GM12878 (cell line): ENCODE data around the gene AQP9. TPM values are rescaled to one million over a fixed set of nuclear protein-coding genes. Genes with fewer than 3 reads are reported as not detected.

ENCODE experiments used
- ATAC-seq: fragments of 200-7000 bp; cut with Tn5 transposase; 3 replicates; pipeline ENCODE4 v1.9.1; 2020; ENCODE audit warnings: mild to moderate bottlenecking, moderate library complexity
- BruUV-seq: library from RNA; stranded (reverse); fragments of 400-500 nt; replicated peaks from 2 replicates; lab custom pipeline; 2021; lab: Mats Ljungman, UMichigan
- CTCF ChIA-PET: fragments of 300-600 bp; sonication (Branson Sonifier 250); formaldehyde crosslinking; extraction: SDS; loops from one replicate; lab custom pipeline; 2021; ENCODE audit warnings: inconsistent platforms; lab: Yijun Ruan, JAX
- POLR2A ChIA-PET: fragments of 350-600 bp; formaldehyde crosslinking; extraction: SDS; loops from one replicate; lab custom pipeline; 2021; ENCODE audit warnings: inconsistent platforms; lab: Charles Lee
- RAD21 ChIA-PET: fragments of 300-600 bp; sonication (Branson Sonifier 250); formaldehyde crosslinking; loops from one replicate; lab custom pipeline; 2023; ENCODE audit warnings: antibody characterized with exemption; ENCODE audit not compliant: unreplicated experiment; lab: Charles Lee
- SMC1A ChIA-PET: fragments of 300-600 bp; sonication (Branson Sonifier 250); formaldehyde crosslinking; loops from one replicate; lab custom pipeline; 2023; ENCODE audit not compliant: unreplicated experiment, uncharacterized antibody; lab: Charles Lee
- DNase-seq: peaks from one replicate; pipeline ENCODE4 v3.0.0-alpha.2; 2011; ENCODE audit warnings: low read depth, low spot score
- FAIRE-seq: peaks from 3 replicates; lab custom pipeline; 2011; peaks lifted over from hg19 to GRCh38; lab: Jason Lieb, UNC
- H2AFZ ChIP-seq: 2 replicates; pipeline ENCODE4 v1.6.0; 2011; ENCODE audit warnings: low read depth, low read length, control low read depth; ENCODE audit not compliant: control insufficient read depth
- H3K27ac ChIP-seq: 2 replicates; pipeline ENCODE4 v1.5.1; 2011; ENCODE audit warnings: control low read depth; ENCODE audit not compliant: control insufficient read depth, insufficient read depth
- H3K27me3 ChIP-seq, 2 experiments: replicated peaks in 1 of 2; 2 replicates each; pipeline versions ENCODE4 v1.6.0 to v1.6.1; 2011; ENCODE audit warnings: low read length in 1 of 2; ENCODE audit not compliant: control insufficient read depth in 2 of 2, insufficient read depth in 2 of 2
- H3K36me3 ChIP-seq, 2 experiments: 2 replicates each; pipeline ENCODE4 v1.5.1; 2011; ENCODE audit warnings: low read length in 1 of 2; ENCODE audit not compliant: control insufficient read depth in 2 of 2, insufficient read depth in 2 of 2
- H3K4me1 ChIP-seq: 2 replicates; pipeline ENCODE4 v1.6.1; 2011; ENCODE audit warnings: mild to moderate bottlenecking, low read length, moderate library complexity, mixed read lengths; ENCODE audit not compliant: control insufficient read depth, insufficient read depth
- H3K4me2 ChIP-seq: 2 replicates; pipeline ENCODE4 v1.6.0; 2011; ENCODE audit warnings: control low read depth; ENCODE audit not compliant: control insufficient read depth, insufficient read depth
- H3K4me3 ChIP-seq: fragments of 200-600 bp; sonication (generic); 2 replicates; pipeline ENCODE4 v1.5.1; 2016
- H3K79me2 ChIP-seq: 2 replicates; pipeline ENCODE4 v1.6.0; 2011; ENCODE audit warnings: low read length; ENCODE audit not compliant: control insufficient read depth, insufficient read depth
- H3K9ac ChIP-seq: 2 replicates; pipeline ENCODE4 v1.8.0; 2011; ENCODE audit warnings: low read length, control low read depth, mixed read lengths; ENCODE audit not compliant: control insufficient read depth, insufficient read depth
- H3K9me3 ChIP-seq: replicated peaks from 3 replicates; pipeline ENCODE4 v1.5.1; 2011; ENCODE audit warnings: mild to moderate bottlenecking, low read length; ENCODE audit not compliant: control insufficient read depth, insufficient read depth
- H4K20me1 ChIP-seq: 2 replicates; pipeline ENCODE4 v1.6.0; 2011; ENCODE audit not compliant: control insufficient read depth, insufficient read depth
- BACH1 ChIP-seq: fragments of 450-650 bp; IDR thresholded peaks from 2 replicates; pipeline ENCODE4 v1.6.1; 2017; ENCODE audit warnings: mild to moderate bottlenecking, borderline replicate concordance
- DPF2 ChIP-seq: fragments of 450-650 bp; IDR thresholded peaks from 2 replicates; pipeline ENCODE4 v1.6.1; 2017; ENCODE audit warnings: mild to moderate bottlenecking
- EED ChIP-seq: sonication (generic); IDR thresholded peaks from 2 replicates; pipeline ENCODE4 v1.6.1; 2016; ENCODE audit warnings: antibody characterized with exemption, low read depth
- FOXK2 ChIP-seq: fragments of 450-650 bp; IDR thresholded peaks from 2 replicates; pipeline ENCODE4 v1.6.1; 2017; ENCODE audit warnings: mild to moderate bottlenecking, moderate library complexity
- JUND ChIP-seq: IDR thresholded peaks from 2 replicates; pipeline ENCODE4 v1.6.1; 2012; ENCODE audit warnings: low read depth, mild to moderate bottlenecking, low read length, improper control_type of control experiment, moderate library complexity
- MXI1 ChIP-seq: fragments of 150-350 bp; IDR thresholded peaks from 2 replicates; pipeline ENCODE4 v1.6.1; 2011; ENCODE audit warnings: low read depth, mild to moderate bottlenecking, inconsistent platforms, low read length, improper control_type of control experiment
- RCOR1 ChIP-seq: conservative IDR thresholded peaks from 2 replicates; pipeline ENCODE4 v1.6.1; 2012; ENCODE audit warnings: low read depth, low read length, improper control_type of control experiment
- REST ChIP-seq: IDR thresholded peaks from 2 replicates; pipeline ENCODE4 v1.6.1; 2012; ENCODE audit warnings: mild to moderate bottlenecking, low read depth, low read length
- SMAD1 ChIP-seq: fragments of 450-650 bp; IDR thresholded peaks from 2 replicates; pipeline ENCODE4 v1.6.1; 2018; ENCODE audit warnings: mild to moderate bottlenecking, low read depth; ENCODE audit not compliant: partially characterized antibody
- SUPT20H ChIP-seq: IDR thresholded peaks from 2 replicates; pipeline ENCODE4 v1.6.1; 2011; ENCODE audit warnings: low read depth, mild to moderate bottlenecking, low read length, moderate library complexity, borderline replicate concordance; ENCODE audit not compliant: control insufficient read depth
- TCF12 ChIP-seq: IDR thresholded peaks from 2 replicates; pipeline ENCODE4 v1.6.1; 2011; ENCODE audit warnings: low read depth, mild to moderate bottlenecking, low read length
- TCF7 ChIP-seq: IDR thresholded peaks from 2 replicates; pipeline ENCODE4 v1.6.1; 2014; ENCODE audit warnings: antibody characterized with exemption, borderline replicate concordance
- WRNIP1 ChIP-seq: IDR thresholded peaks from 2 replicates; pipeline ENCODE4 v1.6.1; 2011; ENCODE audit warnings: low read depth, low read length, improper control_type of control experiment, borderline replicate concordance
- ZBED1 ChIP-seq: IDR thresholded peaks from 2 replicates; pipeline ENCODE4 v1.6.1; 2016; ENCODE audit warnings: borderline replicate concordance
- ZNF274 ChIP-seq: IDR thresholded peaks from one replicate; pipeline ENCODE4 v1.8.0; 2011; ENCODE audit not compliant: insufficient read length, insufficient read depth
- ZZZ3 ChIP-seq: IDR thresholded peaks from 2 replicates; pipeline ENCODE4 v1.6.1; 2011; ENCODE audit warnings: low read depth; ENCODE audit not compliant: control insufficient read depth, insufficient read length
- WGBS: methylation state at CpG from one replicate; pipeline ENCODE4 v1.1.6; 2016; ENCODE audit warnings: low lambda C conversion rate; ENCODE audit not compliant: insufficient replicate concordance, insufficient coverage; ENCODE audit errors: missing lambda C conversion rate; 5-methylcytosine and 5-hydroxymethylcytosine counted together
- in situ Hi-C: fragments of 300-500 bp; cut with MboI; formaldehyde crosslinking; loops from 9 replicates; pipeline ENCODE4 v1.14.3; 2018; ENCODE audit warnings: mixed read lengths
- intact Hi-C: fragments of 100-400 bp; cut with micrococcal nuclease; formaldehyde crosslinking; loops from one replicate; pipeline ENCODE4 v1.14.2; 2022; ENCODE audit not compliant: unreplicated experiment
- polyA plus RNA-seq, 11 experiments: library from polyadenylated mRNA; depleted of rRNA in 4 of 11; unstranded in 6 of 11; stranded (reverse) in 5 of 11; fragments of >200 nt; fragmentation: Nextera tagmentation in 4 of 11; fragmentation: Illumina TruSeq in 1 of 11; extraction: Ambion mirVana in 4 of 11; extraction: Trizol in 1 of 11; gene quantifications; 1 replicate in 1 of 11; 2 replicates in 10 of 11; pipeline versions ENCODE4 v1.2.1 to v1.2.3, GENCODE V29; 2011 to 2016; ENCODE audit warnings: inconsistent platforms in 2 of 11, missing spikeins in 2 of 11, low read depth in 1 of 11
- total RNA-seq, 4 experiments: library from RNA; depleted of rRNA in 3 of 4; stranded (reverse); fragments of >200 nt in 3 of 4; fragmentation: Illumina TruSeq in 1 of 4; extraction: Trizol in 1 of 4; gene quantifications; 2 replicates each; pipeline versions ENCODE4 v1.2.1 to v1.2.3, GENCODE V29; 2013 to 2021
- TF ChIP-seq, protein P1 (sequence below): fragments of 450-650 bp; IDR thresholded peaks from 2 replicates; pipeline ENCODE4 v1.6.1; 2016; ENCODE audit warnings: mild to moderate bottlenecking
- TF ChIP-seq, protein P2 (sequence below): fragments of 450-650 bp; IDR thresholded peaks from 2 replicates; pipeline ENCODE4 v1.6.1; 2016; ENCODE audit warnings: mild to moderate bottlenecking

Gene AQP9
- total and polyA plus RNA-seq, 10 of the 15 experiments (the other 5 are each of a cell fraction or from before 2014, with no cell fraction given), result 0.05 to 3.0 (median 0.22) TPM

DNA sequence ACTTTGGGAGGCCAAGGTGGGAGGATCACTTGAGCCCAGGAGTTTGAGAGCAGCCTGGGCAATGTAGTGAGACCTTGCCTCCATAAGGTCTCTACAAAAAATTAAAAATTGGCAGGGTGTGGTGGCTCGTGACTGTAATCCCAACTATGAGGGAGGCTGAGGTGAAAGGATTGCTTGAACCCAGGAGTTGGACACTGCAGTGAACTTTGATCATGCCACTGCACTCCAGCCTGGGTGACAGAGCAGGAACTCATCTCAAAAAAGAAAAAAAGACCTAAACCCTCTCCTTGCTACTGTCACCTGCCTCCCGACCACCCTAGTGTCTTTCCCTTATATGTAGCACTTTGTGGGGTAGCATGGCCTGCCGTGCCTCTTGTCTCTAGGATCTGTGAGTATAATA, 23.8 kb upstream of the AQP9 start:
- Histone ChIP-seq H3K9ac (no peak overlapping the region), H4K20me1 (no peaks in the 10 kb centered on the region), H3K9me3 (no peaks in the 10 kb centered on the region), H3K27ac (no peak overlapping the region), H3K36me3 (no peaks in the 10 kb centered on the region), H3K4me2 (no peak overlapping the region)
- 2% methylated on average over 3 of the region's 3 CpGs for WGBS
- no TSS peak for BruUV-seq
- POLR2A ChIA-PET, result no interaction called here
- TF ChIP-seq, protein P1, sequence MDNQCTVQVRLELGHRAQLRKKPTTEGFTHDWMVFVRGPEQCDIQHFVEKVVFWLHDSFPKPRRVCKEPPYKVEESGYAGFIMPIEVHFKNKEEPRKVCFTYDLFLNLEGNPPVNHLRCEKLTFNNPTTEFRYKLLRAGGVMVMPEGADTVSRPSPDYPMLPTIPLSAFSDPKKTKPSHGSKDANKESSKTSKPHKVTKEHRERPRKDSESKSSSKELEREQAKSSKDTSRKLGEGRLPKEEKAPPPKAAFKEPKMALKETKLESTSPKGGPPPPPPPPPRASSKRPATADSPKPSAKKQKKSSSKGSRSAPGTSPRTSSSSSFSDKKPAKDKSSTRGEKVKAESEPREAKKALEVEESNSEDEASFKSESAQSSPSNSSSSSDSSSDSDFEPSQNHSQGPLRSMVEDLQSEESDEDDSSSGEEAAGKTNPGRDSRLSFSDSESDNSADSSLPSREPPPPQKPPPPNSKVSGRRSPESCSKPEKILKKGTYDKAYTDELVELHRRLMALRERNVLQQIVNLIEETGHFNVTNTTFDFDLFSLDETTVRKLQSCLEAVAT, result no peak
- TF ChIP-seq FOXK2 (no peak), SUPT20H (no peak), WRNIP1 (no peak), ZNF274 (no peak), DPF2 (no peak), TCF12 (no peak), JUND (no peak), RCOR1 (no peak), MXI1 (no peak), TCF7 (no peak), EED (no peak), REST (no peak), ZZZ3 (no peak), BACH1 (no peak), ZBED1 (no peak), SMAD1 (no peak)
- TF ChIP-seq, protein P2, sequence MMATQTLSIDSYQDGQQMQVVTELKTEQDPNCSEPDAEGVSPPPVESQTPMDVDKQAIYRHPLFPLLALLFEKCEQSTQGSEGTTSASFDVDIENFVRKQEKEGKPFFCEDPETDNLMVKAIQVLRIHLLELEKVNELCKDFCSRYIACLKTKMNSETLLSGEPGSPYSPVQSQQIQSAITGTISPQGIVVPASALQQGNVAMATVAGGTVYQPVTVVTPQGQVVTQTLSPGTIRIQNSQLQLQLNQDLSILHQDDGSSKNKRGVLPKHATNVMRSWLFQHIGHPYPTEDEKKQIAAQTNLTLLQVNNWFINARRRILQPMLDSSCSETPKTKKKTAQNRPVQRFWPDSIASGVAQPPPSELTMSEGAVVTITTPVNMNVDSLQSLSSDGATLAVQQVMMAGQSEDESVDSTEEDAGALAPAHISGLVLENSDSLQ, result no peak
- TF ChIP-seq, all 136 proteins: peak for 0
- no peaks in the 10 kb centered on the region; a peak in 1 of 4 replicates for H3K27me3 ChIP-seq
- ATAC-seq (no peak), DNase-seq (no peak), FAIRE-seq (no peak)
- intact Hi-C loops (no loop called here), in situ Hi-C loops (no loop called here)
- H3K4me1 ChIP-seq, result no peaks in the 10 kb centered on the region
- CTCF ChIA-PET, result no interaction called here
- no peaks in the 10 kb centered on the region for H3K79me2 ChIP-seq
- RAD21 ChIA-PET, result no interaction called here
- H2AFZ ChIP-seq, result no peak overlapping the region
- SMC1A ChIA-PET, result interaction anchor here (0.8 kb wide), 1 partner anchor 15 kb away, joined by 3 read pairs; no protein-coding TSS in a partner anchor
- no peak overlapping the region for H3K4me3 ChIP-seq
